ENCODE data around the gene AKT2.

- TF ChIP-seq CTCF (IDR thresholded peaks at IDR 0.05) (no peak), REST (IDR thresholded peaks at IDR 0.05; ENCODE audit: insufficient read depth in 1 of 2, low read depth in 2 of 2, low read length in 1 of 2) (no peak)
Measured at GRCh38 chr19:40245506-40246128, 39.5 kb downstream of the AKT2 start.

Data from Panc1 (cell line).